Endothelial cell (in vitro differentiated cells): ENCODE results near the gene ACHE. TPM values are rescaled to one million over a fixed set of nuclear protein-coding genes. Genes with fewer than 3 reads are reported as not detected.

Source experiments
- DNase-seq: peaks from one replicate; pipeline ENCODE4 v3.0.0; 2021; ENCODE audit warnings: low spot score
- H3K27ac Mint-ChIP-seq: one replicate; pipeline ENCODE4 v1.8.0; 2021; ENCODE audit warnings: mixed read lengths, inconsistent platforms; ENCODE audit not compliant: unreplicated experiment
- H3K27me3 Mint-ChIP-seq: one replicate; pipeline ENCODE4 v1.8.0; 2021; ENCODE audit warnings: mild to moderate bottlenecking, moderate library complexity, mixed read lengths, inconsistent platforms; ENCODE audit not compliant: unreplicated experiment
- H3K36me3 Mint-ChIP-seq: one replicate; pipeline ENCODE4 v1.8.0; 2021; ENCODE audit warnings: mild to moderate bottlenecking, low read depth, mixed read lengths, inconsistent platforms; ENCODE audit not compliant: unreplicated experiment
- H3K4me1 Mint-ChIP-seq: one replicate; pipeline ENCODE4 v1.8.0; 2021; ENCODE audit warnings: mild to moderate bottlenecking, mixed read lengths, inconsistent platforms; ENCODE audit not compliant: unreplicated experiment
- H3K4me3 Mint-ChIP-seq: one replicate; pipeline ENCODE4 v1.8.0; 2021; ENCODE audit warnings: mild to moderate bottlenecking, mixed read lengths, inconsistent platforms; ENCODE audit not compliant: unreplicated experiment
- H3K9me3 Mint-ChIP-seq: one replicate; pipeline ENCODE4 v1.8.0; 2021; ENCODE audit warnings: mixed read lengths, inconsistent platforms; ENCODE audit not compliant: unreplicated experiment
- CTCF ChIP-seq: fragments of 200-600 bp; sonication (generic); IDR thresholded peaks from one replicate; pipeline ENCODE4 v1.5.0; 2021; ENCODE audit warnings: antibody characterized with exemption; ENCODE audit not compliant: unreplicated experiment
- microRNA-seq: library from miRNA; unstranded; fragments of <30 nt; microRNA quantifications from one replicate; pipeline ENCODE4, GENCODE V29; 2020; ENCODE audit not compliant: unreplicated experiment
- total RNA-seq: library from RNA; stranded (reverse); fragmentation: NEBNext Ultra II Directional; extraction: Animal tissue kit (Norgen Biotek cat#: 25700); gene quantifications from one replicate; pipeline ENCODE4 v1.2.1, GENCODE V29; 2021; ENCODE audit not compliant: unreplicated experiment

ACHE gene
- total RNA-seq, 1 donor from 2014 or later: 3.0 TPM

DNA sequence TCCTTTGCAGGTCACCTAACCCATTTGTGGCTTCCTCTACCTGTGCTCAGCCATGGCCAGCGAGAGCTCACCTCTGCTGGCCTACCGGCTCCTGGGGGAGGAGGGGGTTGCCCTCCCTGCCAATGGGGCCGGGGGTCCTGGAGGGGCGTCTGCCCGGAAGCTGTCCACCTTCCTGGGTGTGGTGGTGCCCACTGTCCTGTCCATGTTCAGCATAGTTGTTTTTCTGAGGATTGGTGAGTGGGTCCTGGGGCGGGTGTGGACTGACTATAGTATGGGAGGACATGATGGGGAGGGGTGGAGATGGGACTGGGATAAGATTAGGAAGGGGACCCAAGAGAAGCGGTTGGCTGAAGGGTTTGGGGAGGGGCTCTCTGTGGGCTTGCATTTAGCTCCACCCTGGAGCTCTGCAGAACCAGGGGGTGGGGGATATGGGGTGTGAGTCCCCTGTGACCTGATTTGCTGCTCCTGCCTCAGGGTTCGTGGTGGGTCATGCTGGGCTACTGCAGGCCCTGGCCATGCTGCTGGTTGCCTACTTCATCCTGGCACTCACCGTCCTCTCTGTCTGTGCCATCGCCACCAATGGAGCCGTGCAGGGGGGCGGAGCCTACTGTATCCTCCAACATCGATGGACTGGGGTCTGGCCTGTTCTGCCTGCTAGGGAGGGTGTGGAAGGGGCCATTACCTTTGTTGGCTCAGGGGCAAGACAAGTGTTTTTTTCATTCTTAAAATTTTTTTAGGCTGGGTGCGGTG lies 41.4 kb downstream of the ACHE start:
- no peak overlapping the region for H3K4me3 Mint-ChIP-seq
- TF ChIP-seq CTCF: no peak
- peaks cover 7% of the 10 kb centered on the region for H3K36me3 Mint-ChIP-seq
- peaks cover 16% of the 10 kb centered on the region for H3K4me1 Mint-ChIP-seq
- H3K9me3 Mint-ChIP-seq: no peaks in the 10 kb centered on the region
- H3K27ac Mint-ChIP-seq: no peak overlapping the region
- no peak for DNase-seq
- peaks cover 11% of the 10 kb centered on the region for H3K27me3 Mint-ChIP-seq

GRCh38 chr7:100852048-100852872 lies 43.4 kb downstream of the ACHE start, which contains the start of gene SLC12A9:
SLC12A9 (plus strand) TSS chr7:100852713; CDS start chr7:100854198, 1,485 bp downstream.
- peak; percentile 92 for DNase-seq
- H3K9me3 Mint-ChIP-seq: no peaks in the 10 kb centered on the region
- H3K4me3 Mint-ChIP-seq: peak within 1 kb of the TSS; percentile 93
- H3K27me3 Mint-ChIP-seq: peaks cover 9% of the 10 kb centered on the region
- peak within 1 kb of the TSS; percentile 79 for H3K27ac Mint-ChIP-seq
- H3K36me3 Mint-ChIP-seq: peaks cover 7% of the 10 kb centered on the region
- H3K4me1 Mint-ChIP-seq: peaks cover 16% of the 10 kb centered on the region
- peak; percentile 89 for TF ChIP-seq CTCF

- Mint-ChIP-seq H3K9me3 (no peaks in the 10 kb centered on the region), H3K27me3 (peaks cover 9% of the 10 kb centered on the region), H3K4me3 (no peak overlapping the region), H3K4me1 (peaks cover 10% of the 10 kb centered on the region), H3K36me3 (no peaks in the 10 kb centered on the region), H3K27ac (no peak overlapping the region)
- DNase-seq: no peak
- TF ChIP-seq CTCF: no peak
Observed at GRCh38 chr7:100847360-100847759, 48.3 kb downstream of the ACHE start.

- Mint-ChIP-seq H3K27me3 (peaks cover 7% of the 10 kb centered on the region), H3K9me3 (no peaks in the 10 kb centered on the region), H3K4me1 (peaks cover 22% of the 10 kb centered on the region), H3K4me3 (peak overlapping the region; percentile 5), H3K27ac (peak overlapping the region; percentile 54), H3K36me3 (no peaks in the 10 kb centered on the region)
- no peak for TF ChIP-seq CTCF
- no peak for DNase-seq
Observed at GRCh38 chr7:100840470-100841100, 55.1 kb downstream of the ACHE start.

Small RNA genes lying within 50 kb of the gene (microRNA-seq; reads per million reads assigned to microRNA genes)
- gene MIR6875: 2.3 reads per million, percentile 33 among the genes with 10 or more reads in this experiment

Other genes with a start within 250 kb of the ACHE start
- gene ACTL6B, start 239.4 kb downstream of the ACHE start, total RNA-seq: not detected
- 336 TPM for gene GNB2, start 222.1 kb downstream of the ACHE start, total RNA-seq
- gene GIGYF1, start 201.6 kb downstream of the ACHE start, total RNA-seq: 70.6 TPM
- gene POP7, start 189.8 kb downstream of the ACHE start, total RNA-seq: 30.6 TPM
- gene EPO, start 175.4 kb downstream of the ACHE start, total RNA-seq: 0.33 TPM
- 0.05 TPM for gene ZAN, start 162.3 kb downstream of the ACHE start, total RNA-seq
- gene EPHB4, start 68.4 kb downstream of the ACHE start, total RNA-seq: 288 TPM
- gene SLC12A9, start 43.2 kb downstream of the ACHE start, total RNA-seq: 60.5 TPM
- gene TRIP6, start 28.5 kb downstream of the ACHE start, total RNA-seq: 93.8 TPM
- gene SRRT, start 20.8 kb downstream of the ACHE start, total RNA-seq: 173 TPM
- 2.4 TPM for gene UFSP1, start 6.2 kb downstream of the ACHE start, total RNA-seq
- 3.4 TPM for gene MUC3A, start 53.6 kb upstream of the ACHE start, total RNA-seq
- 1.3 TPM for gene MUC12, start 73.7 kb upstream of the ACHE start, total RNA-seq
- not detected for gene MUC17, start 124.2 kb upstream of the ACHE start, total RNA-seq
- gene TRIM56, start 189.6 kb upstream of the ACHE start, total RNA-seq: 5.3 TPM
- 0.80 TPM for gene SERPINE1, start 231.2 kb upstream of the ACHE start, total RNA-seq